Endodermal cell (in vitro differentiated cells): Measurements from ENCODE around the gene SHKBP1. TPM values are rescaled to one million over a fixed set of nuclear protein-coding genes. Genes with fewer than 3 reads are reported as not detected.
A peak's percentile ranks its signal among the peaks of the same experiment; 100 is the strongest.

Experiments used
- DNase-seq: peaks from one replicate; pipeline ENCODE4 v3.0.0-alpha.2; 2017
- H3K27ac ChIP-seq: 2 replicates; pipeline ENCODE4 v1.5.1; 2013; ENCODE audit warnings: mild to moderate bottlenecking, low read depth, low read length, moderate library complexity
- H3K27me3 ChIP-seq: 2 replicates; pipeline ENCODE4 v1.6.1; 2013; ENCODE audit warnings: mild to moderate bottlenecking, low read length, moderate library complexity; ENCODE audit not compliant: insufficient read depth, control insufficient read depth, poor library complexity, severe bottlenecking
- H3K36me3 ChIP-seq: 2 replicates; pipeline ENCODE4 v1.7.0; 2013; ENCODE audit warnings: mild to moderate bottlenecking, low read length, moderate library complexity; ENCODE audit not compliant: control insufficient read depth, insufficient read depth
- H3K4me1 ChIP-seq: one replicate; pipeline ENCODE4 v1.7.0; 2013; ENCODE audit warnings: low read length; ENCODE audit not compliant: control insufficient read depth, insufficient read depth
- H3K4me3 ChIP-seq: 2 replicates; pipeline ENCODE4 v1.5.1; 2013; ENCODE audit warnings: mild to moderate bottlenecking, low read length, moderate library complexity
- H3K9ac ChIP-seq: 2 replicates; pipeline ENCODE4 v1.6.1; 2013; ENCODE audit warnings: mild to moderate bottlenecking, low read length, moderate library complexity; ENCODE audit not compliant: poor library complexity, severe bottlenecking; ENCODE audit errors: extremely low read depth
- H3K9me3 ChIP-seq: 2 replicates; pipeline ENCODE4 v1.6.1; 2013; ENCODE audit warnings: mild to moderate bottlenecking, low read length, moderate library complexity; ENCODE audit not compliant: control insufficient read depth
- H3K27ac Mint-ChIP-seq: 2 replicates; pipeline ENCODE4 v1.8.0; 2020; ENCODE audit warnings: mixed read lengths
- H3K27me3 Mint-ChIP-seq: 2 replicates; pipeline ENCODE4 v1.8.0; 2021; ENCODE audit warnings: mild to moderate bottlenecking, mixed read lengths; ENCODE audit not compliant: insufficient read depth
- H3K36me3 Mint-ChIP-seq: 2 replicates; pipeline ENCODE4 v1.8.0; 2020; ENCODE audit warnings: low read depth, mixed read lengths
- H3K4me1 Mint-ChIP-seq: 2 replicates; pipeline ENCODE4 v1.8.0; 2020; ENCODE audit warnings: mixed read lengths
- H3K4me3 Mint-ChIP-seq: 2 replicates; pipeline ENCODE4 v1.8.0; 2020; ENCODE audit warnings: mild to moderate bottlenecking, moderate library complexity, mixed read lengths
- H3K9me3 Mint-ChIP-seq: 2 replicates; pipeline ENCODE4 v1.8.0; 2020; ENCODE audit warnings: mild to moderate bottlenecking, mixed read lengths
- WGBS, 2 experiments: methylation state at CpG; one replicate each; pipeline versions ENCODE4 v1.1.5 to v1.1.7; 2013; ENCODE audit warnings: missing lambda C conversion rate in 2 of 2, mixed read lengths in 1 of 2; ENCODE audit not compliant: insufficient coverage in 1 of 2, insufficient read length in 1 of 2; 5-methylcytosine and 5-hydroxymethylcytosine counted together
- total RNA-seq, 2 donors: library from RNA; stranded (reverse); fragmentation: NEBNext Ultra II Directional in 1 of 2; extraction: Animal tissue kit (Norgen Biotek cat#: 25700) in 1 of 2; gene quantifications; 2 replicates in 1 of 2; 3 replicates in 1 of 2; pipeline ENCODE4 v1.2.1, GENCODE V29; 2021
- TF ChIP-seq, protein P1 (sequence below): fragments of 200-600 bp; sonication (generic); conservative IDR thresholded peaks from 2 replicates; pipeline ENCODE4 v1.5.0; 2021; ENCODE audit warnings: antibody characterized with exemption, mild to moderate bottlenecking

The SHKBP1 gene
- total RNA-seq, 2 donors from 2014 or later = 110 TPM

DNA sequence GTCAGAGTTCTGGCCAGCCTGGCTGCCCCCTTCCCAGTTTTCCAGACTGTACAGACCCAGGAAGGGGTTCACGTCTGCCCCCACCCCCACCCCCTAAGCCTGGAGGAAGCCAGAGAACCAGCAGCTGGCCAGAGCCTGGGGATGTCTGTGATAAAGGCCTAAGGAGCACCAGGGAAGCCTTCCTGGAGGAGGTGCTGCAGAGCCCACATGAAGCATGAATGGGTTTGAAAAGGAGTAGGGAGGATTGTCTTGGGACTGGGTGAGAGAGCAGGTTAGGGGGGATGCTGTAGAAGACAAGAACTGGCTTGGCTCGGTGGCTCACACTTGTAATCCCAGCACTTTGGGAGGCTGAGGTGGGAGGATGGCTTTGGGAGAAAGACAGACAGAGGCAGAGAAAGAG is 5.8 kb downstream of the SHKBP1 start:
- no peak overlapping the region for H3K27ac ChIP-seq
- peaks cover 59% of the 10 kb centered on the region for H3K36me3 Mint-ChIP-seq
- H3K4me1 ChIP-seq = no peaks in the 10 kb centered on the region
- peaks cover 2% of the 10 kb centered on the region for H3K4me1 Mint-ChIP-seq
- no peaks in the 10 kb centered on the region for H3K9me3 ChIP-seq
- H3K27ac Mint-ChIP-seq = no peak overlapping the region
- H3K9ac ChIP-seq = no peak overlapping the region
- 88 to 100% methylated on average over 1 of the region's 2 CpGs for WGBS, 2 experiments
- H3K4me3 ChIP-seq = no peak overlapping the region
- no peaks in the 10 kb centered on the region for H3K27me3 Mint-ChIP-seq
- H3K36me3 ChIP-seq = peaks cover 46% of the 10 kb centered on the region
- H3K9me3 Mint-ChIP-seq = no peaks in the 10 kb centered on the region
- no peak for DNase-seq
- H3K4me3 Mint-ChIP-seq = no peak overlapping the region
- no peaks in the 10 kb centered on the region for H3K27me3 ChIP-seq
- TF ChIP-seq, protein P1, sequence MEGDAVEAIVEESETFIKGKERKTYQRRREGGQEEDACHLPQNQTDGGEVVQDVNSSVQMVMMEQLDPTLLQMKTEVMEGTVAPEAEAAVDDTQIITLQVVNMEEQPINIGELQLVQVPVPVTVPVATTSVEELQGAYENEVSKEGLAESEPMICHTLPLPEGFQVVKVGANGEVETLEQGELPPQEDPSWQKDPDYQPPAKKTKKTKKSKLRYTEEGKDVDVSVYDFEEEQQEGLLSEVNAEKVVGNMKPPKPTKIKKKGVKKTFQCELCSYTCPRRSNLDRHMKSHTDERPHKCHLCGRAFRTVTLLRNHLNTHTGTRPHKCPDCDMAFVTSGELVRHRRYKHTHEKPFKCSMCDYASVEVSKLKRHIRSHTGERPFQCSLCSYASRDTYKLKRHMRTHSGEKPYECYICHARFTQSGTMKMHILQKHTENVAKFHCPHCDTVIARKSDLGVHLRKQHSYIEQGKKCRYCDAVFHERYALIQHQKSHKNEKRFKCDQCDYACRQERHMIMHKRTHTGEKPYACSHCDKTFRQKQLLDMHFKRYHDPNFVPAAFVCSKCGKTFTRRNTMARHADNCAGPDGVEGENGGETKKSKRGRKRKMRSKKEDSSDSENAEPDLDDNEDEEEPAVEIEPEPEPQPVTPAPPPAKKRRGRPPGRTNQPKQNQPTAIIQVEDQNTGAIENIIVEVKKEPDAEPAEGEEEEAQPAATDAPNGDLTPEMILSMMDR = no peak

DNA sequence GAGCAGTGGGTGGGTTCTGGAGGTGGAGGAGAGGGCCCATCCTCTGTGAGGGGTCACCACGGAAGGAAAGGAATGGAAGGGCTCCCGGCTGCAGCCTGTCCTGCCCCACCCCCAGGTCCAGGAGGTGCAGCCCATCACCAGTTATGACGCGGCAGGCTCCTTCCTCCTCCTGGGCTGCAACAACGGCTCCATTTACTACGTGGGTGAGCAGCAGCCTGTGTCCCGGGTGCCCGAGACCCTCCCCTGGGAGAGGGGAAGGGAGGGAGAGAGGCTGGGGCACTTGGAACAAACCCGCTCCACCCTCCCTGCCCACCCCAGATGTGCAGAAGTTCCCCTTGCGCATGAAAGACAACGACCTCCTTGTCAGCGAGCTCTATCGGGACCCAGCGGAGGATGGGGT is 6.6 kb downstream of the SHKBP1 start:
- Histone ChIP-seq H3K36me3 (peaks cover 46% of the 10 kb centered on the region), H3K4me3 (no peak overlapping the region), H3K9ac (no peak overlapping the region), H3K4me1 (no peaks in the 10 kb centered on the region), H3K27ac (no peak overlapping the region), H3K27me3 (no peaks in the 10 kb centered on the region), H3K9me3 (no peaks in the 10 kb centered on the region)
- no peak overlapping the region for H3K27ac Mint-ChIP-seq
- WGBS, 2 experiments = 84 to 93% methylated on average over 7 to 14 of the region's 14 CpGs
- H3K4me1 Mint-ChIP-seq = peaks cover 2% of the 10 kb centered on the region
- H3K36me3 Mint-ChIP-seq = peaks cover 64% of the 10 kb centered on the region
- no peaks in the 10 kb centered on the region for H3K9me3 Mint-ChIP-seq
- TF ChIP-seq, protein P1 = no peak
- DNase-seq = no peak
- no peaks in the 10 kb centered on the region for H3K27me3 Mint-ChIP-seq
- H3K4me3 Mint-ChIP-seq = no peak overlapping the region

DNA sequence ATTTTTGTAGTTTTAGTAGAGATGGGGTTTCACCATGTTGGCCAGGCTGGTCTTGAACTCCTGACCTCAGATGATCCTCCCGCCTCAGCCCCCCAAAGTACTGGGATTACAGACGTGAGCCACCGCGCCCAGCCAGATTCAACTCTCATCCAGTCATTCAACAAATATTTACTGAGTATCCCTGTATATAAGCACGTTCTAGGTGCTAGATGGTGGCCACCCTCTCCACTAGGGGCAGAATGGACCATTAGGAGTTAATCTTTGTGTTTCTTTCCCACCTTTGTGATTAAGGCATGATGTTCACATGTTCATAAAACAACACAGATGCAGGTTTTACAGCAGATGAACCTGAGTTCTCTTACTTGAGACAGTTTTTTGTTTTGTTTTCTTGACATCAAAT is 7.3 kb downstream of the SHKBP1 start:
- WGBS, 2 experiments = 67 to 85% methylated on average over 1 to 5 of the region's 5 CpGs
- peaks cover 65% of the 10 kb centered on the region for H3K36me3 Mint-ChIP-seq

More for the DNA sequence above, 7.3 kb downstream of the SHKBP1 start:
- no peaks in the 10 kb centered on the region for H3K4me1 Mint-ChIP-seq
- Histone ChIP-seq H3K27me3 (no peaks in the 10 kb centered on the region), H3K27ac (no peak overlapping the region), H3K36me3 (peaks cover 42% of the 10 kb centered on the region), H3K9ac (no peak overlapping the region), H3K4me3 (no peak overlapping the region), H3K4me1 (no peaks in the 10 kb centered on the region), H3K9me3 (no peaks in the 10 kb centered on the region)
- no peaks in the 10 kb centered on the region for H3K27me3 Mint-ChIP-seq
- TF ChIP-seq, protein P1 = peak; percentile 69
- no peak for DNase-seq
- H3K4me3 Mint-ChIP-seq = no peak overlapping the region
- no peaks in the 10 kb centered on the region for H3K9me3 Mint-ChIP-seq
- H3K27ac Mint-ChIP-seq = no peak overlapping the region
